ENCODE measurements around the gene NFIA. TPM values are rescaled to one million over a fixed set of nuclear protein-coding genes. Genes with fewer than 3 reads are reported as not detected.
"Not testable (repeated sequence)": the region's sequence is repeated elsewhere in the genome, so short reads cannot be mapped to it uniquely, and the experiment has no call there.

The NFIA gene
- total RNA-seq, 1 donor from 2014 or later: 9.3 TPM

GRCh38 chr1:61126843-61127242, 44.5 kb downstream of the NFIA start:
- not testable (repeated sequence) for DNase-seq (ENCODE audit: low read depth, low spot score)

- DNase-seq (ENCODE audit: low read depth, low spot score): no peak
Measured at GRCh38 chr1:61130338-61131000, 48.1 kb downstream of the NFIA start.

GRCh38 chr1:61131248-61131647, 48.9 kb downstream of the NFIA start:
- no peak for DNase-seq (ENCODE audit: low read depth, low spot score)

- DNase-seq (ENCODE audit: low read depth, low spot score): no peak
Measured at GRCh38 chr1:61131716-61132115, 49.4 kb downstream of the NFIA start.

- no peak for DNase-seq (ENCODE audit: low read depth, low spot score)
Measured at GRCh38 chr1:61132176-61132638, 49.8 kb downstream of the NFIA start.

GRCh38 chr1:61132645-61133334, 50.4 kb downstream of the NFIA start:
- DNase-seq (ENCODE audit: low read depth, low spot score): peak; percentile 70

GRCh38 chr1:61133335-61134019, 51.1 kb downstream of the NFIA start:
- no peak for DNase-seq (ENCODE audit: low read depth, low spot score)

- no peak for DNase-seq (ENCODE audit: low read depth, low spot score)
Measured at GRCh38 chr1:61135291-61135690, 52.9 kb downstream of the NFIA start.

- DNase-seq (ENCODE audit: low read depth, low spot score): no peak
Measured at GRCh38 chr1:61138305-61138704, 55.9 kb downstream of the NFIA start.

GRCh38 chr1:61138921-61139774, 56.8 kb downstream of the NFIA start:
- DNase-seq (ENCODE audit: low read depth, low spot score): peak; percentile 8

GRCh38 chr1:61139775-61140549, 57.6 kb downstream of the NFIA start:
- DNase-seq (ENCODE audit: low read depth, low spot score): no peak

- DNase-seq (ENCODE audit: low read depth, low spot score): no peak
Measured at GRCh38 chr1:61140778-61141177, 58.4 kb downstream of the NFIA start.

- peak; percentile 47 for DNase-seq (ENCODE audit: low read depth, low spot score)
Measured at GRCh38 chr1:61141288-61142042, 59.1 kb downstream of the NFIA start.

- no peak for DNase-seq (ENCODE audit: low read depth, low spot score)
Measured at GRCh38 chr1:61142043-61142440, 59.7 kb downstream of the NFIA start.

- DNase-seq (ENCODE audit: low read depth, low spot score): no peak
Measured at GRCh38 chr1:61142726-61143500, 60.6 kb downstream of the NFIA start.

- no peak for DNase-seq (ENCODE audit: low read depth, low spot score)
Measured at GRCh38 chr1:61143821-61144424, 61.6 kb downstream of the NFIA start.

GRCh38 chr1:61149010-61149860, 66.9 kb downstream of the NFIA start:
- no peak for DNase-seq (ENCODE audit: low read depth, low spot score)

- no peak for DNase-seq (ENCODE audit: low read depth, low spot score)
Measured at GRCh38 chr1:61151565-61151964, 69.2 kb downstream of the NFIA start.

All from pulmonary artery endothelial cell (primary cell).